ENCODE results near the gene ERMN. TPM values are rescaled to one million over a fixed set of nuclear protein-coding genes. Genes with fewer than 3 reads are reported as not detected.
A peak's percentile ranks its signal among the peaks of the same experiment; 100 is the strongest.

The ERMN gene
- total RNA-seq, 1 donor from 2014 or later = 4.6 TPM

GRCh38 chr2:157334335-157334734 lies 8.7 kb upstream of the ERMN start:
- no peak for ATAC-seq
- intact Hi-C loops (cut with DNase I) = no loop called here
- DNase-seq (ENCODE audit: low spot score) = no peak

DNA sequence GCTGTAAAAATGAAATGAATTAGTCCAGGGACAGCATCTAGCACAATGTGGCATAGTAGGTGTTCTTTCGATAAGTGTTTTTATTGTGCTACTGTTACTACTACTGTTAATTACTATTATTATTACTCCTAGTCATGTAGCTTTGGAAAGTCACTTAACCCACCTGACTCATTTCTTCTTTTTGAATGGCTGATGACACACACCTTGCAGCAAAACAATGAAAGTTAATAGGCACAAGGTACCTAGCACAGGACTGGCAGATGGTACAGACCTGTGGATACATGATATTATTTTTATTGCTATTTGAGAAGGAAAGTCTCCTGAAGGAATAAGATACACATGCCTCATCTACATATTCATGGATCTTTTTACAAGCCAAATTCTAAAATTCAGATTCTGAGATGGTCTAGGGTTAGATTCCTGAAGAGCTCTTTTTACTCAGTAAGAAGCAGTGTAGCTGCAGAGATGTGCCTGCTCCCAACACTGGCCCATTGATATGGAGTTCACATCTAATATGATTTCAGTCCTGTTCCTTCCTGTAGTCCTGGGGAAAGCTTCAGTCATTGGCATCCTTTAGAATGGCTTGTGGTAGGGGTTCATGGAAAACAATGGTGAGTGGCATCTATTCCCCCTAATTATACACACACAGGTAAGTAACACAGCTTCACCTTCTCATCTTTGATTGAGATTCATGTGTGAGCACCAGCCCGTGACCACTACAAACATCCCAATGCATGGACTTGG lies 7.9 kb upstream of the ERMN start:
- intact Hi-C loops (cut with DNase I) = no loop called here
- ATAC-seq = no peak
- no peak for DNase-seq (ENCODE audit: low spot score)

- ATAC-seq = no peak
- no peak for DNase-seq (ENCODE audit: low spot score)
- intact Hi-C loops (cut with DNase I) = no loop called here
Observed at GRCh38 chr2:157329524-157329923, 3.9 kb upstream of the ERMN start.

DNA sequence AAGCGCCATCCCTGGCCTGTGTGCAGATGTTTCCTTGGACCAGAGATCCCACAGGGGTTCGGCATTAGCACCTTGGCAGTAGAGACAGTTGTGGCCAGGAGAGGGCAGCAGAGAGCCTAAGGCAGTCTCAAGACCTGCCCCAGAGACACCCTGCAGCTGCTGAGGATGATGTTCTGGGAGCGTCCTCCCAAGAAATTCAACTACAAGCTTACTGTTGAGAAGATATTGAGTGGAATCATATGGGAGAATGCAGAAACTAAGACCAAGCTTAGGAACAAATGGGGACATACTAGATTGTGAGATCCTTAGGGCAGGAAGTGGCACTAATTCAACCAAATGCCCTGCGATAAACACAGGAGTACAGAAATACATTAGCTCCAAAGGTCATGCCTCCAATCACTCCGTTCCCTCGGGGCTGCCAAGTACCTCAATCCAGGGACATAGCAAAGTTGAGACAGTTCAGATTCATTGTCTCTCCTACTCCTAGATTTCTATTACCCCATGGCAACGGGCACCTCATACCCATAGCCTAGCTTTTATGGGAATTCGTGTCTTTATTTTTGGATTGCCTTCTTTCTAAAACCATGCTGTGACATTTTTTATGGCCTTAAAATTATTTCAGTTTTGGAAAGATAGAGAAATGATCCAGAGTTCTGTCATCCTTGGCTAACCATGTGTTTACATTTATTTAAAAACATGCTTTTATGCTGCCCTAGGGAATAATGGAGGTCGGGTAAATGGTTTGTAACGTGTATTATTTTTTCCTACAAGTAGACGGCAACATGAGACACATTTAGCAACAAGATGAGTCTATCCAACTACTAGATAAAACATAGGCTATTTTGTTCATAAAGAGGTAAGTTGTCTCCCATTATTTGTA lies 2.2 kb upstream of the ERMN start:
- DNase-seq (ENCODE audit: low spot score) = peak; percentile 91
- intact Hi-C loops (cut with DNase I) = no loop called here
- peak; percentile 89 for ATAC-seq

GRCh38 chr2:157327200-157327599 lies 1.6 kb upstream of the ERMN start:
- intact Hi-C loops (cut with DNase I) = no loop called here

DNA sequence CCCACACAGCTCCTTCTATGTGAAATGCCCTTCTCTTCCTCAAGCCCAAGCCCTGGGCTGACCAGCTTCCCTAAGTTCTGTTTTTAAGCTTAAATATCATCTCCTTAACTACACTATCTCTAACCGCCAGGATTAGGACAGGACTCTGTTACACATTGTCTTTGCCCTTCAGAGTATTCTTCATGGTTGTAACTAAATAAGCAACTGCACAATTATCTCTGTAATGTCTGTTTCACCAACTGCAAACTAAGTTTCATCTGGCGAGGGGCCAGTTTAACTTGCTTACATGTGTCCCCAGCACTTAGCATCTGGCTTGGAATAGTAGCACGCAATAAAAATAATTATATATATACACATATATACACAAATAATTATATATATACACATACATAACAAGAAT lies 1.1 kb upstream of the ERMN start:
- no peak for ATAC-seq
- DNase-seq (ENCODE audit: low spot score) = no peak
- intact Hi-C loops (cut with DNase I) = no loop called here

More at GRCh38 chr2:157327200-157327599, 1.6 kb upstream of the ERMN start:
- no peak for DNase-seq (ENCODE audit: low spot score)
- no peak for ATAC-seq

DNA sequence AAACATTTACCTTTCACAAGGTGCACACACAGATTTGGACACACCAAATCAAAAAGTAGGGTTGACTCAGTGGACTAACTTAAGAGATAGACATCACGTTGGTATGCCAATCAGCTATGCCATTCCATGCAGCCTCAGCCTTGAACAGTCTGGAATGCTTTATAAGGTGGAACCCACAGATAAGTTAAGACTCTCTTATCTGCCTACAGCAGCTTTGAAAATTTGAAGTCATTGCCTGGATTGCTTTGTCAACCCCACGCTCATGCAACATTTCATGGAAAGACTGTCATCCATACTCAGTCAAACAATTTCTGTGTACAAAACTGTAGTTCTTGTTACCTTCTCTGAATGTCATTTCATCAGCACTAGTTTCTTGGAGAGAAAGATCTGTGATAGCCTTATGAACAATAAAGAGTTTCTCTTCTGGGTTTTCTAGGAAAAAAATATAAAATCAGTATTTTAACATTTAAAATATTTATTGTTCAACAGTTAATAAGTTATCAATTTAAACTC lies 1.2 kb downstream of the ERMN start:
- intact Hi-C loops (cut with DNase I) = no loop called here
- DNase-seq (ENCODE audit: low spot score) (no peak), ATAC-seq (no peak)

- no peak for DNase-seq (ENCODE audit: low spot score)
- ATAC-seq = no peak
- intact Hi-C loops (cut with DNase I) = no loop called here
Observed at GRCh38 chr2:157322432-157322831, 3.2 kb downstream of the ERMN start.

- intact Hi-C loops (cut with DNase I) = no loop called here
Observed at GRCh38 chr2:157321466-157321865, 4.2 kb downstream of the ERMN start.

GRCh38 chr2:157320409-157320808 lies 5.2 kb downstream of the ERMN start:
- DNase-seq (ENCODE audit: low spot score) (no peak), ATAC-seq (no peak)
- intact Hi-C loops (cut with DNase I) = no loop called here

More at GRCh38 chr2:157321466-157321865, 4.2 kb downstream of the ERMN start:
- no peak for DNase-seq (ENCODE audit: low spot score)
- no peak for ATAC-seq

DNA sequence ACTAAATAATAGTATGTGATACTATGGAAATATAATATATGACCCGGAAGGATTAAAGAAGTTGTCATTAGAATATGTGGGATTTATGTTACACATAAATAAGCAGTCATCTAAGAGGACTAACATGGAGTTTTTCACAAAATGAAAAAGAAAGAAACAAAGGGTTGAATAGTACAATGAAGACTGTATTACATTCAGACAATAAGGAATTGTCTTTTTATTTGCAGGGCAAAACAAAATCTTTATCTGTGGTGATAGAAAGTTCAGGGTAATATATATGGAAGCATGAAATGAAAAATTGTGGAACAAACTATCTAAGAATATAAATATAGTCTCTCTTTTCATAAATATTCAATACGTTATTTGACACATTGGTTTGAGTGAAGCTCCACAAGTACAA lies 5.8 kb downstream of the ERMN start:
- no peak for ATAC-seq
- intact Hi-C loops (cut with DNase I) = no loop called here
- no peak for DNase-seq (ENCODE audit: low spot score)

DNA sequence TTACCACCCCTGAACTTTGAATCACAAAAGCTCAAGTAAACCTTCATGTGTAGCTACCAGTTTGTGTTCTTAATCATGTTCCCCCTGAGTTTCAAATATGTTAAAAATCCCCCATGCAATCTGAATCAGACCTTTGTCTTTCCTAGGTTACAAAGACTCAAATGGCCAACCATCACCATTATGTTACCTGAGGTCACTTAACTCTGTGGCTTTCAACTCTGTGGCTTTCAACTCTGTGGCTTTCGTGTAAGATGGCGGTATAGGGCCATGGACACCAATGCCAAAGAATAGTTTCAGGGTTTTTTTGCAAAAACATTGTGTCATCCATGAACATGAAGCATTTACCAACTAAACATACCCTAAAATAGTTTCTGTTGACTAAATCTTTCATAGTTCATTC lies 6.7 kb downstream of the ERMN start:
- DNase-seq (ENCODE audit: low spot score) = no peak
- no peak for ATAC-seq
- intact Hi-C loops (cut with DNase I) = no loop called here

DNA sequence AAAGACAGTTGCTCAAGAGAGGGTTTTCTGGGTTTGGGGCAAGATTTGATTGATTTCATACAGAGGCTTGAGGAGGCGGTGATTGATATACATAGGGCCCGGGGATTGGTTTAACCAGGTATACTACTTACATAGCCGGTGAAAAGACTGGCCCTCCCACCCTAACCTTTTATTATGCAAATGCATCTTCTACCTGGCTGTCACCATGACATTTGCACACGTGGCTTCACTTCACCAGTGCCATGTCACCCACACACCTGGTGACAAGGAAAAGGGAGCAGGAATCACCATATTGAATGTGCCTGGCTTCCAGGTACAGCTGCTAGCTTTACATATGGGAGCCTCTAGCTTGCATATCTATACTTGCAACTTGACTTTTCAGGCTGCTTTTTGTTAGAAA lies 9.7 kb downstream of the ERMN start:
- DNase-seq (ENCODE audit: low spot score) (no peak), ATAC-seq (no peak)
- intact Hi-C loops (cut with DNase I) = no loop called here

DNA sequence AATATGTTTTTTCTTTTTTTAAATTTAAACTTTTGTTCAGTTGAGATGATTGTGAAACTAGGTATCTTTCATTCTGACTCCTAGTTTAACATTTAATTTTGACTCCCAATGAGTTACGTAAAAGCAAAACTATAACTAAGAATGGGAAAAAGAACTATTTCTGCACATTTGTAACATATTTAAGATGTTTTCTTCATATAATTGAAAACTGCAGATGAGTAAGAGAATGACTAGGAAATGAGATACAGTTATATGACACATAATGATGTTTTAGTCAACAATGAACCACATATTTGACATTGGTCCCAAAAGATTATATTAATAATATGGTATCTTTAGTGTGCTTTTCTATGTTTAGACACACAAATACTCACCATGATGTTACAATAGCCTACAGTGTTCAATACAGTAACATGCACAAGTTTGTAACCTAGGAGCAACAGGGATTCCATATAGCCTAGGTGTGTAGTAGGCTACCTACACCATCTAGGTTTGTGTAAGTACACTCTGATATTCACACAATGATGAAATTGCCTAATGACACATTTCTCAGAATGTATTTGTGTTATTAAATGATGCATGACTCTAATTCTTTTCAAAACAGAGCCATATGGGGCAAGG lies 12.6 kb downstream of the ERMN start:
- ATAC-seq = no peak
- intact Hi-C loops (cut with DNase I) = no loop called here
- no peak for DNase-seq (ENCODE audit: low spot score)

DNA sequence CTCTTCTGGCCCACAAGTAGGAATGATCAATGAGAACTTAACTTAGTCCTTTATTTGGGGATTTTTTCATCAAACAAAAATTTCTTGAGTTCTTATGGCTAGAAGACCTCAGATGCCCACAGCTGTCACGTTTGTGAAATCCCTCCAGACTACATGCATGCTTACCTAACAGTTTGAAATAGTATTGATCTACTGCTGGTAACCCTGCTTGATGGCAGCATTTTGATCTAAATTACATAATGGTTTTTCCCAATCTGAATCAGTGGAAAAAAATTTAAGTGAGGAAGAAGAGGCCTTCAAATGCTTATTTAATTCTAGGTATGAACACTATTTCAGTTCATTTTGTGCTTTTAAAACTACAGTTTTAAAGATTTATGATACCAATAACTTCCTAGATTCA lies 13.9 kb downstream of the ERMN start:
- DNase-seq (ENCODE audit: low spot score) (no peak), ATAC-seq (no peak)
- intact Hi-C loops (cut with DNase I) = no loop called here

DNA sequence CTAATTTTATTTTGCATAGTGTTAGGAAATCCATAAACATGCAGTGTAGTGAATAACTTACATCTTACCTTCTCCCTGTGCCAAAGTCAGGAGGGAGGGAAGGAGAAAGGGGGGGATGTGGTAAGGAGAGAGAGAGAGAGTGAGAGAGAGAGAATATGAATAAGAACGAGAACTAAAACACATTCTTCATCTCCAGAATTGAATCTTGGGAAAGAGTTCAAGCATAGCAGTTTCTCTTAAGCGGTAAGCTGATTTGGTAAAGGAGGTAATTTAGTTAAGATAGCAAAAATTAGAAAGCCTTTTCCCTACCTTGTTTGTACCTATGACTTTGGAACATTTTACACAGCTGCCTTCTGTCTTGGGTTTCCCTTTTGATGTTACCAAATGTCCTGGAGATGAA lies 15.7 kb downstream of the ERMN start:
- ATAC-seq = no peak
- no peak for DNase-seq (ENCODE audit: low spot score)
- intact Hi-C loops (cut with DNase I) = no loop called here

DNA sequence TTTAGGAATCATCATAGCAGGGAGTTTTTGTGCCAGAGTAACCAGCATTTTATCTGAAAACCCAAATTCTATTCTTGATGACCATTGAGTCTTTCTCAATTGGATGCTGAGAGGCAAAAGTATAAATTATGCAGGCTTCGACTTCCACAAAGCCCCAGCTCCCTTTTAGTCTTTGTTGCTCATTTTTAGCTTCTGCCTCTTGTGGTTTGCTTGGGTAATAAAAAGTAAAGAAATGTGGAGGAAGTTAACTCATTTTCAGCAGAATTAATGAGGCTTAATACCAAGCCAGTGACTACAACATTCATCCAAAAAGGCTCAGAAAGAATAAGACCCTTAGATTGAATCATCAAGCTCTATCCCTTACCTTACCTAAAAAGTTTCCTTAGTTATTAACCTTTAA lies 18.6 kb downstream of the ERMN start:
- intact Hi-C loops (cut with DNase I) = no loop called here

GRCh38 chr2:157305723-157306110 lies 19.9 kb downstream of the ERMN start:
- no peak for ATAC-seq
- intact Hi-C loops (cut with DNase I) = no loop called here
- DNase-seq (ENCODE audit: low spot score) = no peak

More for the DNA sequence above, 18.6 kb downstream of the ERMN start:
- ATAC-seq (no peak), DNase-seq (ENCODE audit: low spot score) (no peak)

DNA sequence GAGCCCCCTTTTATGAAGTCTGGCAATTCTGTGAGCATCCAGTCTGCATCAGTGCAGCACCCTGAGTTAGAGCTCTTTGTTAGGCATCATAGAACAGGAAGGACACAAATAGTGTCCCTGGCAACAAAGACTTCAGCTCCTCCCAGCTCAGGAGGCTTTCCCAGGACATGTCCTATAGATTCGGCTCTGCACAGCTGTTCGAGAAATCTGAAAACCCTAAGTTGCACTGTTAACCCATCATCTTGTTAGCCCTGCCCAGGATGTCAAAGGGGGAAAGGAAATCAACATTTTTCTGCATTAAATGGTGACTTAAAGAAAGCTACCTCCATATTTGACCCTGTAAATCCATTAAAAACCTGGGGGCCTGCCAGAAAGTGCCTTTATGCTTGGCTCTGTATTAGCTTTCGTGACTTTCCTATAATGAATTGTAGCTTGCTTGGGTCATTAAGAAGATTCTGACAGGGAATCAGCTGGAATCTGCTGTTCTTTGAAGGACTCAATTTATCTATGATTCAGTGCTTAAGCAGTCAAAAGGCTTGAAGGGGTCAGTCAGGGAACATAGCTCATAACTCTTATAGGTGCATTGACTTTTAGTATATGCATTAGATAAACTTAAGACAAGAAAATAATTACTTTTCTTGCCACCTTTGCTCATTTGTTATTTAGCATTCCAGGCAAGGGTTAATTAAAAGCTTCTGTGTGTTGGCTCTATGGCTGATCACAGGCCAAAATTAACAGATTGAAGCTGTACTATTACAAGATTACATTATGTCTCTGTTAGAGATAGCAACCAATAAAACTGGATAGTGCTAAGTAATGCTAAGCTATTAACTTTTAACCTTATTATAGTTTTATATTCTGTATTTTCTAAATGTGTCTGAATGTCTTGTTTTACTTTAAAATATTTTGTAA lies 20.6 kb downstream of the ERMN start:
- no peak for DNase-seq (ENCODE audit: low spot score)
- intact Hi-C loops (cut with DNase I) = no loop called here
- ATAC-seq = no peak

Measured in sciatic nerve (tissue), 2 donors.